IMR-90 (cell line): ENCODE measurements around the gene RPTOR.
A peak's percentile ranks its signal among the peaks of the same experiment; 100 is the strongest.

Experiments
- CTCF ChIP-seq: conservative IDR thresholded peaks from 2 replicates; pipeline ENCODE4 v1.5.1; 2012; ENCODE audit warnings: mild to moderate bottlenecking, low read depth, low read length, improper control_type of control experiment
- MAFK ChIP-seq: IDR thresholded peaks from 2 replicates; pipeline ENCODE4 v1.6.1; 2012; ENCODE audit warnings: low read depth, low read length, improper control_type of control experiment
- POLR2A ChIP-seq: IDR thresholded peaks from 2 replicates; pipeline ENCODE4 v1.6.1; 2012; ENCODE audit warnings: mild to moderate bottlenecking, low read depth, low read length
- RAD21 ChIP-seq: IDR thresholded peaks from 2 replicates; pipeline ENCODE4 v1.6.1; 2012; ENCODE audit warnings: low read length, improper control_type of control experiment

- no peak for TF ChIP-seq CTCF
- no peak for TF ChIP-seq RAD21
- no peak for TF ChIP-seq MAFK
- TF ChIP-seq POLR2A, result peak; percentile 25; the same call in 1 of the 2 replicates
Measured at GRCh38 chr17:80793851-80794267, 249.2 kb downstream of the RPTOR start.
